Adrenal gland (tissue), 5 donors: ENCODE results near the gene WWOX.

ENCODE experiments used
- CTCF ChIP-seq, 6 experiments: fragments of 450-650 bp in 4 of 6; fragments of 200-600 bp in 2 of 6; sonication (generic) in 1 of 6; IDR thresholded peaks; 1 replicate in 5 of 6; 2 replicates in 1 of 6; pipeline versions ENCODE4 v1.5.1 to v1.8.0; 2016 to 2021; ENCODE audit warnings: antibody characterized with exemption in 6 of 6, mild to moderate bottlenecking in 2 of 6, moderate library complexity in 1 of 6
- POLR2A ChIP-seq, 2 donors: fragments of 450-650 bp; IDR thresholded peaks; one replicate each; pipeline ENCODE4 v1.6.1; 2017; ENCODE audit warnings: antibody characterized with exemption in 2 of 2, mild to moderate bottlenecking in 2 of 2, moderate library complexity in 1 of 2
- donor health status: DM: no; HTN: no; CAD: no.

GRCh38 chr16:79114759-79115158, 1015.3 kb downstream of the WWOX start:
- TF ChIP-seq CTCF (IDR thresholded peaks at IDR 0.05): no peak
- TF ChIP-seq POLR2A (IDR thresholded peaks at IDR 0.05): no peak
